Caco-2 (cell line): Measurements from ENCODE around the gene WDFY4. TPM values are rescaled to one million over a fixed set of nuclear protein-coding genes. Genes with fewer than 3 reads are reported as not detected.

Experiments
- BruUV-seq: library from RNA; stranded (reverse); fragments of 400-500 nt; replicated peaks from 2 replicates; lab custom pipeline; 2021; lab: Mats Ljungman, UMichigan
- CTCF ChIA-PET: fragments of 300-600 bp; sonication (Branson Sonifier 250); formaldehyde crosslinking; loops from one replicate; lab custom pipeline; 2022; ENCODE audit warnings: antibody characterized with exemption; lab: Charles Lee
- POLR2A ChIA-PET: fragments of 300-600 bp; sonication (Branson Sonifier 250); formaldehyde crosslinking; loops from one replicate; lab custom pipeline; 2022; ENCODE audit warnings: antibody characterized with exemption; lab: Charles Lee
- DNase-seq, 2 experiments: peaks; one replicate each; pipeline versions ENCODE4 v3.0.0 to v3.0.0-alpha.2; 2020 to 2022
- H3K27me3 ChIP-seq: replicated peaks from 2 replicates; pipeline ENCODE4 v1.6.0; 2011; ENCODE audit warnings: low read length; ENCODE audit not compliant: control insufficient read depth, insufficient read depth
- H3K36me3 ChIP-seq: 2 replicates; pipeline ENCODE4 v1.5.1; 2011; ENCODE audit warnings: low read length; ENCODE audit not compliant: control insufficient read depth, insufficient read depth
- H3K4me1 ChIP-seq: fragments of 250-450 bp; sonication (Bioruptor Pico); 2 replicates; pipeline ENCODE4 v1.5.1; 2020; ENCODE audit warnings: mild to moderate bottlenecking
- H3K4me3 ChIP-seq: 2 replicates; pipeline ENCODE4 v1.5.1; 2011; ENCODE audit warnings: low read depth, mild to moderate bottlenecking, control low read depth, low read length
- H3K9me3 ChIP-seq: fragments of 250-450 bp; sonication (Bioruptor Pico); 2 replicates; pipeline ENCODE4 v1.5.1; 2020; ENCODE audit warnings: mild to moderate bottlenecking, moderate library complexity
- H3K27ac Mint-ChIP-seq: one replicate; pipeline ENCODE4 v1.8.0; 2022; ENCODE audit warnings: mixed read lengths; ENCODE audit not compliant: unreplicated experiment
- H3K27me3 Mint-ChIP-seq: one replicate; pipeline ENCODE4 v1.8.0; 2022; ENCODE audit warnings: mixed read lengths; ENCODE audit not compliant: insufficient read depth, unreplicated experiment
- H3K36me3 Mint-ChIP-seq: one replicate; pipeline ENCODE4 v1.8.0; 2022; ENCODE audit warnings: mild to moderate bottlenecking, mixed read lengths; ENCODE audit not compliant: insufficient read depth, unreplicated experiment
- H3K4me1 Mint-ChIP-seq: one replicate; pipeline ENCODE4 v1.8.0; 2022; ENCODE audit warnings: low read depth, mixed read lengths; ENCODE audit not compliant: unreplicated experiment
- H3K4me3 Mint-ChIP-seq: one replicate; pipeline ENCODE4 v1.8.0; 2022; ENCODE audit warnings: mild to moderate bottlenecking, moderate library complexity, mixed read lengths; ENCODE audit not compliant: unreplicated experiment
- H3K9me3 Mint-ChIP-seq: one replicate; pipeline ENCODE4 v1.8.0; 2022; ENCODE audit warnings: mixed read lengths; ENCODE audit not compliant: unreplicated experiment
- CTCF ChIP-seq, 2 experiments: fragments of 200-600 bp in 1 of 2; IDR thresholded peaks; 1 replicate in 1 of 2; 2 replicates in 1 of 2; pipeline versions ENCODE4 v1.5.1 to v1.8.0; 2011 to 2022; ENCODE audit warnings: antibody characterized with exemption in 1 of 2, control low read depth in 1 of 2, inconsistent platforms in 1 of 2, low read depth in 1 of 2, low read length in 1 of 2, mild to moderate bottlenecking in 1 of 2, moderate library complexity in 1 of 2; ENCODE audit not compliant: insufficient read depth in 1 of 2, severe bottlenecking in 1 of 2, unreplicated experiment in 1 of 2
- intact Hi-C: fragments of 100-400 bp; cut with micrococcal nuclease; formaldehyde crosslinking; loops from one replicate; pipeline ENCODE4 v1.10.0; 2022; ENCODE audit not compliant: unreplicated experiment
- total RNA-seq: library from RNA; stranded (reverse); gene quantifications from 2 replicates; pipeline ENCODE4 v1.2.3, GENCODE V29; 2022

Gene WDFY4
- total RNA-seq, 1 experiment from 2014 or later: not detected

- ChIA-PET POLR2A (no interaction called here), CTCF (interaction anchor here (0.6 kb wide), 1 partner anchor 257 kb away, joined by 4 read pairs; no protein-coding TSS in a partner anchor)
- no peak overlapping the region for H3K27ac Mint-ChIP-seq
- H3K36me3 ChIP-seq: no peaks in the 10 kb centered on the region
- no peaks in the 10 kb centered on the region for H3K36me3 Mint-ChIP-seq
- H3K4me3 ChIP-seq: no peak overlapping the region
- BruUV-seq: no TSS peak
- peaks cover 9% of the 10 kb centered on the region for H3K9me3 Mint-ChIP-seq
- peaks cover 4% of the 10 kb centered on the region for H3K27me3 ChIP-seq
- H3K4me1 ChIP-seq: no peaks in the 10 kb centered on the region
- DNase-seq: no peak
- TF ChIP-seq CTCF (IDR thresholded peaks at IDR 0.05; ENCODE audit: insufficient read depth in 1 of 2, low read depth in 1 of 2, low read length in 1 of 2, severe bottlenecking in 1 of 2, unreplicated experiment in 1 of 2): no peak
- peaks cover 42% of the 10 kb centered on the region for H3K27me3 Mint-ChIP-seq
- H3K4me3 Mint-ChIP-seq: no peak overlapping the region
- no peaks in the 10 kb centered on the region for H3K4me1 Mint-ChIP-seq
- H3K9me3 ChIP-seq: no peaks in the 10 kb centered on the region
- intact Hi-C loops: no loop called here
Measured at GRCh38 chr10:48913674-48914073, 229.0 kb downstream of the WDFY4 start.

- POLR2A ChIA-PET: no interaction called here
- H3K4me3 ChIP-seq: no peak overlapping the region
- 0 out of 2 replicates have a peak, but pooled peaks cover 2% of the 10 kb centered on the region for H3K27me3 ChIP-seq
- no peak overlapping the region for H3K4me3 Mint-ChIP-seq
- CTCF ChIA-PET: interaction anchor here (0.5 kb wide), 1 partner anchor 587 kb away, joined by 3 read pairs; no protein-coding TSS in a partner anchor
- DNase-seq: no peak
- H3K36me3 Mint-ChIP-seq: no peaks in the 10 kb centered on the region
- TF ChIP-seq CTCF (IDR thresholded peaks at IDR 0.05; ENCODE audit: insufficient read depth in 1 of 2, low read depth in 1 of 2, low read length in 1 of 2, severe bottlenecking in 1 of 2, unreplicated experiment in 1 of 2): no peak
- no TSS peak for BruUV-seq
- H3K9me3 ChIP-seq: no peaks in the 10 kb centered on the region
- H3K4me1 Mint-ChIP-seq: no peaks in the 10 kb centered on the region
- intact Hi-C loops: no loop called here
- no peak overlapping the region for H3K27ac Mint-ChIP-seq
- no peaks in the 10 kb centered on the region for H3K36me3 ChIP-seq
- H3K9me3 Mint-ChIP-seq: no peaks in the 10 kb centered on the region
- H3K27me3 Mint-ChIP-seq: peaks cover 27% of the 10 kb centered on the region
- H3K4me1 ChIP-seq: no peaks in the 10 kb centered on the region
Measured at GRCh38 chr10:48923748-48924147, 239.1 kb downstream of the WDFY4 start.

- CTCF ChIA-PET: interaction anchor here (0.8 kb wide), 1 partner anchor 20 kb away, joined by 3 read pairs; no protein-coding TSS in a partner anchor
- H3K36me3 ChIP-seq: no peaks in the 10 kb centered on the region
- TF ChIP-seq CTCF (IDR thresholded peaks at IDR 0.05; ENCODE audit: insufficient read depth in 1 of 2, low read depth in 1 of 2, low read length in 1 of 2, severe bottlenecking in 1 of 2, unreplicated experiment in 1 of 2): no peak
- Mint-ChIP-seq H3K4me3 (no peak overlapping the region), H3K9me3 (no peaks in the 10 kb centered on the region), H3K27me3 (peaks cover 32% of the 10 kb centered on the region), H3K4me1 (no peaks in the 10 kb centered on the region), H3K36me3 (no peaks in the 10 kb centered on the region), H3K27ac (no peak overlapping the region)
- no peak for DNase-seq
- POLR2A ChIA-PET: no interaction called here
- BruUV-seq: no TSS peak
- intact Hi-C loops: no loop called here
- H3K4me3 ChIP-seq: no peak overlapping the region
- H3K4me1 ChIP-seq: no peaks in the 10 kb centered on the region
- H3K27me3 ChIP-seq: peaks cover 2% of the 10 kb centered on the region; the same call in 1 of the 2 replicates
- H3K9me3 ChIP-seq: no peaks in the 10 kb centered on the region
Measured at GRCh38 chr10:48924988-48925387, 240.3 kb downstream of the WDFY4 start.
